Measurements from ENCODE around the gene CFAP299.
"Not testable (repeated sequence)": the region's sequence is repeated elsewhere in the genome, so short reads cannot be mapped to it uniquely, and the experiment has no call there.

CFAP299 gene

GRCh38 chr4:80307774-80308465, 27.6 kb upstream of the CFAP299 start:
- Histone ChIP-seq H3K4me1 (ENCODE audit: control insufficient read depth, low read depth, low read length) (peaks cover 19% of the 10 kb centered on the region), H3K4me3 (ENCODE audit: low read length) (no peak overlapping the region), H3K27me3 (ENCODE audit: control insufficient read depth, insufficient read depth, low read length) (no peaks in the 10 kb centered on the region), H3K27ac (ENCODE audit: low read length) (no peak overlapping the region), H3K9ac (ENCODE audit: low read length) (no peak overlapping the region), H3K9me3 (ENCODE audit: control insufficient read depth, low read depth, low read length) (no peaks in the 10 kb centered on the region), H3K36me3 (ENCODE audit: control insufficient read depth, low read depth, low read length) (no peaks in the 10 kb centered on the region)

- Histone ChIP-seq H3K27ac (ENCODE audit: low read length) (no peak overlapping the region), H3K9ac (ENCODE audit: low read length) (no peak overlapping the region)
These were observed 27.1 kb upstream of the CFAP299 start for GRCh38 chr4:80308466-80308822.

GRCh38 chr4:80309294-80310004, 26.1 kb upstream of the CFAP299 start:
- H3K27me3 ChIP-seq (ENCODE audit: control insufficient read depth, insufficient read depth, low read length): no peaks in the 10 kb centered on the region
- peaks cover 19% of the 10 kb centered on the region for H3K4me1 ChIP-seq (ENCODE audit: control insufficient read depth, low read depth, low read length)
- H3K4me3 ChIP-seq (ENCODE audit: low read length): no peak overlapping the region
- no peaks in the 10 kb centered on the region for H3K36me3 ChIP-seq (ENCODE audit: control insufficient read depth, low read depth, low read length)
- H3K9ac ChIP-seq (ENCODE audit: low read length): no peak overlapping the region
- H3K27ac ChIP-seq (ENCODE audit: low read length): no peak overlapping the region
- H3K9me3 ChIP-seq (ENCODE audit: control insufficient read depth, low read depth, low read length): no peaks in the 10 kb centered on the region

More at GRCh38 chr4:80308466-80308822, 27.1 kb upstream of the CFAP299 start:
- Histone ChIP-seq H3K4me1 (ENCODE audit: control insufficient read depth, low read depth, low read length) (peaks cover 19% of the 10 kb centered on the region), H3K9me3 (ENCODE audit: control insufficient read depth, low read depth, low read length) (no peaks in the 10 kb centered on the region), H3K4me3 (ENCODE audit: low read length) (no peak overlapping the region), H3K36me3 (ENCODE audit: control insufficient read depth, low read depth, low read length) (no peaks in the 10 kb centered on the region), H3K27me3 (ENCODE audit: control insufficient read depth, insufficient read depth, low read length) (no peaks in the 10 kb centered on the region)

- Histone ChIP-seq H3K4me3 (ENCODE audit: low read length) (no peak overlapping the region), H3K9ac (ENCODE audit: low read length) (no peak overlapping the region), H3K27ac (ENCODE audit: low read length) (no peak overlapping the region), H3K36me3 (ENCODE audit: control insufficient read depth, low read depth, low read length) (no peaks in the 10 kb centered on the region), H3K27me3 (ENCODE audit: control insufficient read depth, insufficient read depth, low read length) (no peaks in the 10 kb centered on the region), H3K4me1 (ENCODE audit: control insufficient read depth, low read depth, low read length) (peaks cover 16% of the 10 kb centered on the region), H3K9me3 (ENCODE audit: control insufficient read depth, low read depth, low read length) (no peaks in the 10 kb centered on the region)
These were observed 24.4 kb upstream of the CFAP299 start for GRCh38 chr4:80311130-80311529.

DNA sequence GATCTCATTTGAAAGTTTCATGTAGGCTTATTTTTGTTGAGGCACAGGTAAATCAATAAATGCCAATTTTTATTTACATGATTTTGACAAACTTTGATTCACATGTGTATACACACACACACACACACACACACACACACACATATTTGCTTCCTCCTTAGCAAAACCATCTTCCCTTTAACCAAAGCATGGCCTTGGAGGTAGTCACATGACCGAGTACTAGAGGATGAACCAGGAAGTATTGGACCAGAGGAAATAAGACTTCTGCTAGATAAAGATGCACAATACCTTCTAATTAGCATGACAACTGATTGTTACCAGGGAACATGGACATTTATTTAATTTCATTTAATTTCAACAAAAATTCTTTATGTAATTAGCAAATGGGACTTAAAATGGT, 23.4 kb upstream of the CFAP299 start:
- Histone ChIP-seq H3K4me1 (ENCODE audit: control insufficient read depth, low read depth, low read length) (peaks cover 14% of the 10 kb centered on the region), H3K27ac (ENCODE audit: low read length) (no peak overlapping the region), H3K9me3 (ENCODE audit: control insufficient read depth, low read depth, low read length) (no peaks in the 10 kb centered on the region), H3K9ac (ENCODE audit: low read length) (no peak overlapping the region), H3K4me3 (ENCODE audit: low read length) (no peak overlapping the region), H3K36me3 (ENCODE audit: control insufficient read depth, low read depth, low read length) (no peaks in the 10 kb centered on the region), H3K27me3 (ENCODE audit: control insufficient read depth, insufficient read depth, low read length) (no peaks in the 10 kb centered on the region)

GRCh38 chr4:80313627-80314026, 21.9 kb upstream of the CFAP299 start:
- Histone ChIP-seq H3K4me3 (ENCODE audit: low read length) (no peak overlapping the region), H3K9ac (ENCODE audit: low read length) (no peak overlapping the region), H3K4me1 (ENCODE audit: control insufficient read depth, low read depth, low read length) (no peaks in the 10 kb centered on the region), H3K36me3 (ENCODE audit: control insufficient read depth, low read depth, low read length) (no peaks in the 10 kb centered on the region), H3K27ac (ENCODE audit: low read length) (no peak overlapping the region), H3K27me3 (ENCODE audit: control insufficient read depth, insufficient read depth, low read length) (no peaks in the 10 kb centered on the region), H3K9me3 (ENCODE audit: control insufficient read depth, low read depth, low read length) (no peaks in the 10 kb centered on the region)

- not testable (repeated sequence) for H3K27me3 ChIP-seq (ENCODE audit: control insufficient read depth, insufficient read depth, low read length); H3K27ac ChIP-seq (ENCODE audit: low read length); H3K9me3 ChIP-seq (ENCODE audit: control insufficient read depth, low read depth, low read length); H3K4me1 ChIP-seq (ENCODE audit: control insufficient read depth, low read depth, low read length); H3K9ac ChIP-seq (ENCODE audit: low read length); H3K36me3 ChIP-seq (ENCODE audit: control insufficient read depth, low read depth, low read length); H3K4me3 ChIP-seq (ENCODE audit: low read length)
These were observed 19.7 kb upstream of the CFAP299 start for GRCh38 chr4:80315848-80316247.

DNA sequence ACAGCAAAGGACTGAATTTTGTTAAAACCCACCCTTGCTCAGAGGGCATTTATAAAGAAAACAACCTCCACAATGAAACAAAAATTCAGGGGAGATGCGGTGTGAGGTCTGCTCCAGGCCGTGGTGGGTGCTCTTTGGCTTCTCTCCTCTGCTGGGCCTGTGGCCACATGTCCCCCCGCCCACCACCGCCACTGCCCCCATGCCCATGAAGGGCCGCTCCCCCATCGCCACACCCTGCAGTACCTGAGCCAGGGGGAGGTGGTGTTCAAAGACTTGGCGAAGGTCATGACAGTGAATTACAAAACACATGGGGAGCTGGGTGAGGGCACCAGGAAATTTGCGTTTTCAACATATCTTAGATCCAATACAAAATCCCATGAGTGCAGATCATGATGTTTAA, 14.2 kb upstream of the CFAP299 start:
- H3K36me3 ChIP-seq (ENCODE audit: control insufficient read depth, low read depth, low read length): no peaks in the 10 kb centered on the region
- H3K9ac ChIP-seq (ENCODE audit: low read length): no peak overlapping the region
- no peaks in the 10 kb centered on the region for H3K27me3 ChIP-seq (ENCODE audit: control insufficient read depth, insufficient read depth, low read length)
- H3K4me1 ChIP-seq (ENCODE audit: control insufficient read depth, low read depth, low read length): no peaks in the 10 kb centered on the region
- no peak overlapping the region for H3K4me3 ChIP-seq (ENCODE audit: low read length)
- H3K9me3 ChIP-seq (ENCODE audit: control insufficient read depth, low read depth, low read length): no peaks in the 10 kb centered on the region
- no peak overlapping the region for H3K27ac ChIP-seq (ENCODE audit: low read length)

DNA sequence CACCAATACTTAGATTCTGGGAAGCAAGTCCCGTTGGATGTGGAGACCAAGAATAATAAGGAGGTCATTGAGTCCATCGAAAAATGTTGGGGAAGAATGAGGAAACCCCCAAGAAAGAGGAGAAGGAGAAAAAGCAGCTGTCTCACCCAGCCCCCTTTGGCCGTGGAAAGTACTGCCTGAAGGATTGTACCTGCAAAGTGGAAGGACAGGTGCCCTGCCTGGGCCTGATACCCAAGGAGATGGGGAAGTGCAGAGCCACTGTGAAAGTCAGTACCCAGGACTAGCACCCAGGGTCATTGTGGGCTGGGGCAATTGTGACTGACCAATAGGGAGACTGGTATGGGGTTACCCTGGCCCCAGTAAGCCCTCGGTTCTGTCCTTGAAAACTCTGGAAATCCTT, 13.8 kb upstream of the CFAP299 start:
- Histone ChIP-seq H3K4me3 (ENCODE audit: low read length) (no peak overlapping the region), H3K9ac (ENCODE audit: low read length) (no peak overlapping the region), H3K27me3 (ENCODE audit: control insufficient read depth, insufficient read depth, low read length) (no peaks in the 10 kb centered on the region), H3K27ac (ENCODE audit: low read length) (no peak overlapping the region), H3K36me3 (ENCODE audit: control insufficient read depth, low read depth, low read length) (no peaks in the 10 kb centered on the region), H3K4me1 (ENCODE audit: control insufficient read depth, low read depth, low read length) (no peaks in the 10 kb centered on the region), H3K9me3 (ENCODE audit: control insufficient read depth, low read depth, low read length) (no peaks in the 10 kb centered on the region)

DNA sequence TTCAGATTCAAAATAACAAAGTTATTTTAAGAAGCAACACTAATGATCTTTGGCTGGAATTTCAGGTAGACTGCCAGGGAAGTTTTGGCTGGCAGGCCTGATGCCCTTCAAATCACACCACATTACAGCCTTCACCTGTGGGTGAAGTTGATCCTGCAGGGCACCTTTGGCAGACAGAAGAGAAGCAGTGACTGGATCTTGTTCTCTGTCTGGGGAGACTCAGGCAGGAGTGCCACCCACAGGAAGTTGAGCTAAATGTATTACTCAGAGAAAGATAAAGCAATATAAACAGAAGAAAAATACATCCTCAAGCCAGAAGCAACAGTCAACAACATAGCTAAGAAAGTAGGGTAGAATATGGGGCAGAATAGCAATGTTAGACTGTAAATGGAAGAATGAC, 12.8 kb upstream of the CFAP299 start:
- Histone ChIP-seq H3K27me3 (ENCODE audit: control insufficient read depth, insufficient read depth, low read length) (no peaks in the 10 kb centered on the region), H3K36me3 (ENCODE audit: control insufficient read depth, low read depth, low read length) (no peaks in the 10 kb centered on the region), H3K4me1 (ENCODE audit: control insufficient read depth, low read depth, low read length) (no peaks in the 10 kb centered on the region), H3K27ac (ENCODE audit: low read length) (no peak overlapping the region), H3K4me3 (ENCODE audit: low read length) (no peak overlapping the region), H3K9ac (ENCODE audit: low read length) (no peak overlapping the region), H3K9me3 (ENCODE audit: control insufficient read depth, low read depth, low read length) (no peaks in the 10 kb centered on the region)

DNA sequence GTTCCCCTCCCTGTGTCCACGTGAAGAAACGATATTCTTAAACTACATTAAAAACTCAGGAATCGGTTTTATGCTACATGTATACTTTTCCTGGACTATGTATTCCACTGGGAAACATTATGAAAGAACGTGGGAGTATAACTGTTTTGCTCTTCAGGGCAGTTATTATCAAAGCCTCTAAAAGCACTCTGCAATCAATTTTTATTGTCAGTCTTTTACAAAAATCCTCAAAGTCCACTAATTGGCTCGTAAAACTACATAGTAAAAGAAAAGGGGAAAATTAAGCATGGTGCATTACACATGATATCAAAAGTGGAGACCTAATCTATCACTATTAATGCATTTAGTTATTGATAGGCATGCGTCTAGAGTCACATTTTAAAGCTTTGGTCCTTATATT, 11.4 kb upstream of the CFAP299 start:
- Histone ChIP-seq H3K36me3 (ENCODE audit: control insufficient read depth, low read depth, low read length) (no peaks in the 10 kb centered on the region), H3K9ac (ENCODE audit: low read length) (no peak overlapping the region), H3K27ac (ENCODE audit: low read length) (no peak overlapping the region), H3K27me3 (ENCODE audit: control insufficient read depth, insufficient read depth, low read length) (no peaks in the 10 kb centered on the region), H3K4me3 (ENCODE audit: low read length) (no peak overlapping the region), H3K4me1 (ENCODE audit: control insufficient read depth, low read depth, low read length) (no peaks in the 10 kb centered on the region), H3K9me3 (ENCODE audit: control insufficient read depth, low read depth, low read length) (no peaks in the 10 kb centered on the region)

DNA sequence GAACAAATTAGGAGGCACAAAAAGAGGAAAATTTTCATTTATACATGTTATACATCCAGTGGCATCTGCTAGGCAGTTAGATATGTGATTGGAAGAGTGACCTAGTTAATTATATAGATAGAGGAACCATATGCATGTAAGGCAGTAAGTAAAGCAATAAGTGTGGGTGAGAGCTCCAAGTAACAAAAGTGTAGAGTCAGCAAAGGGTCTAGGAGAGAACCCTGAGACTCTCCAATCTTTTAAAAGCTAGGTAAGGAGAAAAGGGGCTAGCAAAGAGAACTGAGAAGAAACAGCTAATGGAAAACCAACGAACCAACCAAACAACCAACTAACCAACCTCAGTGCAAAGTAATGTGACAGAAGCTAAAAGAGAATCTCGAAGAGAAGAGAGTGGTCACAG, 3.8 kb upstream of the CFAP299 start:
- peaks cover 16% of the 10 kb centered on the region for H3K27me3 ChIP-seq (ENCODE audit: control insufficient read depth, insufficient read depth, low read length)
- no peaks in the 10 kb centered on the region for H3K9me3 ChIP-seq (ENCODE audit: control insufficient read depth, low read depth, low read length)
- no peak overlapping the region for H3K4me3 ChIP-seq (ENCODE audit: low read length)
- no peak overlapping the region for H3K27ac ChIP-seq (ENCODE audit: low read length)
- H3K36me3 ChIP-seq (ENCODE audit: control insufficient read depth, low read depth, low read length): no peaks in the 10 kb centered on the region
- H3K4me1 ChIP-seq (ENCODE audit: control insufficient read depth, low read depth, low read length): peaks cover 3% of the 10 kb centered on the region
- no peak overlapping the region for H3K9ac ChIP-seq (ENCODE audit: low read length)

All from iPS-18a (cell line).